Measurements from ENCODE around the gene FOXP3. TPM values are rescaled to one million over a fixed set of nuclear protein-coding genes. Genes with fewer than 3 reads are reported as not detected.
"Not testable (repeated sequence)": the region's sequence is repeated elsewhere in the genome, so short reads cannot be mapped to it uniquely, and the experiment has no call there.

The FOXP3 gene, protein sequence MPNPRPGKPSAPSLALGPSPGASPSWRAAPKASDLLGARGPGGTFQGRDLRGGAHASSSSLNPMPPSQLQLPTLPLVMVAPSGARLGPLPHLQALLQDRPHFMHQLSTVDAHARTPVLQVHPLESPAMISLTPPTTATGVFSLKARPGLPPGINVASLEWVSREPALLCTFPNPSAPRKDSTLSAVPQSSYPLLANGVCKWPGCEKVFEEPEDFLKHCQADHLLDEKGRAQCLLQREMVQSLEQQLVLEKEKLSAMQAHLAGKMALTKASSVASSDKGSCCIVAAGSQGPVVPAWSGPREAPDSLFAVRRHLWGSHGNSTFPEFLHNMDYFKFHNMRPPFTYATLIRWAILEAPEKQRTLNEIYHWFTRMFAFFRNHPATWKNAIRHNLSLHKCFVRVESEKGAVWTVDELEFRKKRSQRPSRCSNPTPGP
- total RNA-seq: under 1 TPM in 1 of 2 donors, not detected in 1; 0.10 TPM
- long read RNA-seq, donor 1: 0 reads
- long read RNA-seq, donor 2: 0 reads

DNA sequence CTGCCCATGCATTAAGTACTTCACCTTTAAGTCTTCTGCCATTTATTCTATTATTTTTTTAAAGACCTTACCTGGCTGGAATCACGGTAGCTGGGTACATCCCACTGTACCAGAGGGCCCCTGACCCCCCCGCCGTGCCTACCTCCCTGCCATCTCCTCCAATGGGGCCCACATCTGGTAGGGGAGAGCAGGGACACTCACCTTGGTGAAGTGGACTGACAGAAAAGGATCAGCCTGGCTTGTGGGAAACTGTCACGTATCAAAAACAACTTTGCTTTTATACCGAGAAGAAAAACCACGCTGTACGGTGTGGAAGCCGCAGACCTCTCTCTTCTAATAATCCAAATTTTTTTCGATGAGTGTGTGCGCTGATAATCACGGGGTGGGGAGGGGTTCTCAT is at the start of gene FOXP3:
FOXP3 (minus strand) TSS at position 251 of the 400 bp plus-strand sequence. CDS start 6,205 bp downstream, outside the sequence.
- intact Hi-C loops (cut with DNase I): no loop called here
- peak; percentile 34 for DNase-seq (ENCODE audit: low spot score)

DNA sequence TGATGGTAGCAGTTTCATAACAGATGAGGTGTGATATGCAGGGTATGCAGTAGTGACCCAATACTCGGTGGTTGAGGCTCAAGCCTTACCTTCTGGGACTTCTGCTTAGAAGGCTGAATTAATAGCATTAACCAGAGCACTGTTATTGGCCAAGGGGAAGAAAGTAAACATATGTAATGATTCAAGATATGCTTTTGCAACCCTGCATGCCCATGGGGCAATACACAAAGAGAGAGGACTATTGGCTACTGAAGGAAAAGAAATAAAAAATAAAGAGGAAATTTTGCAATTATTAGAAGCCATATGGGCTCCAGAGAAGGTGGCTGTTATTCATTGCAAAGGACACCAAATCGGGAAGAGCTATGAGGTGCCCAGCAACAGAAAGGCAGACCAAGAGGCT is 47.7 kb upstream of the FOXP3 start:
- DNase-seq (ENCODE audit: low spot score): no peak
- intact Hi-C loops (cut with DNase I): no loop called here

DNA sequence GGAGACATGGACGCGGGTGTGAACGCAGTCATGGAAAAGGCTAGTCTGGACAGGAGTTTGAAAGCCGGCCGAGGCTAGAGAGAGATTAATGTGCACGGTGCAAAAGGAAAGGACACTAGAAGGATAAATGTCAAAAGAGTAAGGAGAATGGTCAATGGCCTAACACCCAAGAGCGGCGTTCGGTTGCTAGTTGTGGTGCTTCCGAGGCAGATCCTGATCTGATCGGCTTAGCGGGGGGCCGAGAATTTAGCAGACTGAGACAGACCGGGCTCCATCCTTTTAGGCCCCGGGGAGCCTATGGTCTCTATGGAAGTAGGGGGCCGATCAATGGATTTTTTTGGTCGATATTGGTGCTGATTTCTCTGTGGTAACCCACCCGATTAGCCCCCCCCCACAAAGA is 45.9 kb upstream of the FOXP3 start:
- intact Hi-C loops (cut with DNase I): no loop called here

DNA sequence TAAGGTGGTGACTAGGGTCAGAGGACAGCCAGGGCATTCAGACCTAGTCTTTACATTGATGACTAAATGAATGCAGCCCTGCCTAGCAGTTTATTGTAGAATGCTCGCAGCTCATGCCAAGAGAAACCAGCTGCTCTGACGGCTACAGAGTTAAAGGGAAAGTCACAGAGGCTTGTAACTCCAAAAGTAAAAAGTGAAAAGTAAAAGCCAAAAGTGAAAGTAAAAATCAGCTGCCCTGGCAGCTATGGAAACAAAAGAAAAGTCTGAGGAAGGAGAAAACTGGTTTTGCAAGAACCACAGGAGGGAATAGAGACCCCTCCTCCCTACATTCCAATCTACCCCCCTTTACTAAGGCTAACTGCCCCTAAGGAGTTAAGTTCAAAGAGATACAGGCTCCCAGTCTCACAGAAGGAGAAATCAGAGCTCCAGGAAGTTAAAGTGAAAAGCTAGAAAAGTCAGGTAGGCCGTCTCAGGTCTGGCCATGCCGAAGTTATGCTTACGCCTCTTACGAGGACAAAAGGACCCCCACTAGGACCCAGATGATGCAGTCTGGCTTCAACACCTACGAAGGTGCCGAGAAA is 45.0 kb upstream of the FOXP3 start:
- intact Hi-C loops (cut with DNase I): loop anchor here in 1 of 2 donors (5.0 kb wide), 1 partner anchor 613 kb away; the partner anchor contains the start of gene CLCN5
- DNase-seq (ENCODE audit: low spot score): no peak

More for the DNA sequence above, 45.9 kb upstream of the FOXP3 start:
- no peak for DNase-seq (ENCODE audit: low spot score)

DNA sequence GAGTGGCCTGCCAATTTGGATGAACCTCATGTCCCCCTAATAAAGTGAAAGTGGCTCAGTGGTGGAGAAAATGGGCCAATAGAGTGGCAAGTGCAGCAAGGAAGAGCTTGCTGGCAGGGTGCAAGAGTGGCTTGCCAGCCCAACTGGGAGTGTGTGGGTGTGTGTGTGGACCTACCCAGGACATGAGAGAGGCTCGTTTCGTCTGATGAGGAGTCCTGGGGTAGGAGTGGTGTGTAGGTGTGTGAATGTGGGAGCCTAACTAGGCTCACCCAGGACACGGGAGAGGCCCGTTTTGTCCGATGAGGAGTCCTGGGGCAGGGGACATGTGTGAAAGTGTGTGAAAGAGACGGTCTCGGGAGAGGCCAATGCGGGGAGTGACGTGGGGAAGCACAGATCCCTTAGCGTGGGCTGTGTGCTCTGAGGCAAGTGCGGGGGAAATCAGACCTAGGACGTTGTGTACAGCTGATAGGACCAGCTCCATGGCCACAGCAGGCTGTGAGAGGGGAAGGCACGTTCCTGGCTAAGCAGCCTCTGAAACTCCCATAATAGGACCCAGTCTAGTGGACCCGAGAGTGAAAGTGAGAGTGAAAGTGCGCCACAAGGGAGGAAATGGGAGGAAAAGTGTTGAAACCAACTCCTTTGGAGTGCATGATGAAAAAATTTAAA is 44.2 kb upstream of the FOXP3 start:
- intact Hi-C loops (cut with DNase I): loop anchor here in 1 of 2 donors (5.0 kb wide), 1 partner anchor 614 kb away; the partner anchor contains the start of gene CLCN5
- DNase-seq (ENCODE audit: low spot score): no peak

DNA sequence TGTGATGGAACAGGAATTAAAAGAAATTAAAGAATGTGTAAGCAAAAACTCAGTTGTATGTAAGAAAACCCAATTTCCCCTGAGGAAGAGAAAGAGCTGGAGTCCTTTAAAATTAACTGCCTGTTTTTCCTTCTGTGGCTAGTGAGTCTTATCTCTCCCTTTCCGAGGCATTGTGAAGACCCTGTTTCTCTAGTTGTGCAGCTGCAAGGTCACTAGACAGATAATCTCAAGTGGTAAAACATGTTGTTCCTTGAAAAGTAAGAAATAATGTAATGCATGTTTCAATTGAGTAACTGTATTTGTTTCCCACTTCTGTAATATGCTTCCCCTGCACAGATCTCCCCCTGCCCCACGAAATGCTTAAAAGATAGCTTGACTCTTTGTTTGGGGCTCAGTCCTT is 43.3 kb upstream of the FOXP3 start:
- intact Hi-C loops (cut with DNase I): loop anchor here in 1 of 2 donors (5.0 kb wide), 1 partner anchor 615 kb away; the partner anchor contains the start of gene CLCN5
- not testable (repeated sequence) for DNase-seq (ENCODE audit: low spot score)

DNA sequence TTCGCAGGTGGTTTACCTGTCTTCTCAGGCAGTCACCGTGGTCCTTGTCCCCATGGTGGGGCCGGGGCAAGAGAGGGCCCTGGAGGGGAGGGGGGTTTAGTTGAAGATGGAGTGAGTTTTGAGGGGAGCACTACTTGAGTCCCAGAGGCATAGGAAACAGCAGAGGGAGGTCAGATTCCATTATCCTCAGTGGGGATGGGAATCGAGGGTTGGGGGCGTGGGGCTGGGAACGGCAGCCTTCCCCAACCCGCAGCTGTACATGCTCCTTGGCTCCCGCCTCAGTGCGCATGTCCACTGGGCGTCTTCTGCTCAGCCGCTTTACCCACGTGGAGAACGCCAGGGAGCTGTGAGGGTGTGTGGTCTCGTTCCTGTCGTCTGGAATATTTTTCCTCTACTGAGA is 38.8 kb upstream of the FOXP3 start, which contains the start of gene GAGE10:
GAGE10 (plus strand) TSS at position 301 of the 400 bp plus-strand sequence. CDS start 1,214 bp downstream, outside the sequence.
- intact Hi-C loops (cut with DNase I): loop anchor here in 1 of 2 donors (2.0 kb wide), 1 partner anchor 63 kb away; no protein-coding TSS in a partner anchor
- DNase-seq (ENCODE audit: low spot score): no peak

DNA sequence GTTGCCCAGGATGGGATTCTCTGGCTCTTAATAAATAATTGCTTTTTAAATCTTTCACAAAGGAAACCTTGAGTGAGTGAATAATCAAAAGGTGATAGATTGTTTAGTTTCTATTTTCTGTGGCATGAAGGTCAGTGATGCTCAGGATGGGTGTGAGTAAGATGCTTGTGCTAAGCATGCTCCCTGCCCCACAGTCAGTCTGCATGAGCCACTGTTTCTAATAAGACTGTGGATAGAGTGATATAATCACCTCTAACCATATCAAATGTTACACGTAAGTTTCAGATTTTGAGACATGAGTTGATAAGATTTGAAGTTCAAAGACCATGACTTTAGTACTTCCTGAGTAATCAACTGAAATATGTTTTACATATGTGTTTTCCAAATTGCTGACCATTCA is 36.2 kb upstream of the FOXP3 start:
- DNase-seq (ENCODE audit: low spot score): no peak

DNA sequence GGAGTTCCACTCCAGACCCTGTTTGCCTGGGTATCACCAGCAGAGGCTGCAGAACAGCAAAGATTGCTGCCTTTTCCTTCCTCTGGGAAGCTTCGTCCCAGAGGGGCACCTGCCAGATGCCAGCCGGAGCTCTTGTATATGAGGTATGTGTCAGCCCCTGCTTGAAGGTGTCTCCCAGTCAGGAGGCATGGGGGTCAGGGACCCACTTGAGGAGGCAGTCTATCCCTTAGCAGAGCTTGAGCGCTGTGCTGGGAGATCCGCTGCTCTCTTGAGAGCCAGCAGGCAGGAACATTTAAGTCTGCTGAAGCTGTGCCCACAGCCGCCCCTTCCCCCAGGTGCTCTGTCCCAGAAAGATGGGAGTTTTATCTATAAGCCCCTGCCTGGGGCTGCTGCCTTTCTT is 34.8 kb upstream of the FOXP3 start:
- DNase-seq (ENCODE audit: low spot score); intact Hi-C loops (cut with DNase I): not testable (repeated sequence)

More for the DNA sequence above, 36.2 kb upstream of the FOXP3 start:
- intact Hi-C loops (cut with DNase I): no loop called here

DNA sequence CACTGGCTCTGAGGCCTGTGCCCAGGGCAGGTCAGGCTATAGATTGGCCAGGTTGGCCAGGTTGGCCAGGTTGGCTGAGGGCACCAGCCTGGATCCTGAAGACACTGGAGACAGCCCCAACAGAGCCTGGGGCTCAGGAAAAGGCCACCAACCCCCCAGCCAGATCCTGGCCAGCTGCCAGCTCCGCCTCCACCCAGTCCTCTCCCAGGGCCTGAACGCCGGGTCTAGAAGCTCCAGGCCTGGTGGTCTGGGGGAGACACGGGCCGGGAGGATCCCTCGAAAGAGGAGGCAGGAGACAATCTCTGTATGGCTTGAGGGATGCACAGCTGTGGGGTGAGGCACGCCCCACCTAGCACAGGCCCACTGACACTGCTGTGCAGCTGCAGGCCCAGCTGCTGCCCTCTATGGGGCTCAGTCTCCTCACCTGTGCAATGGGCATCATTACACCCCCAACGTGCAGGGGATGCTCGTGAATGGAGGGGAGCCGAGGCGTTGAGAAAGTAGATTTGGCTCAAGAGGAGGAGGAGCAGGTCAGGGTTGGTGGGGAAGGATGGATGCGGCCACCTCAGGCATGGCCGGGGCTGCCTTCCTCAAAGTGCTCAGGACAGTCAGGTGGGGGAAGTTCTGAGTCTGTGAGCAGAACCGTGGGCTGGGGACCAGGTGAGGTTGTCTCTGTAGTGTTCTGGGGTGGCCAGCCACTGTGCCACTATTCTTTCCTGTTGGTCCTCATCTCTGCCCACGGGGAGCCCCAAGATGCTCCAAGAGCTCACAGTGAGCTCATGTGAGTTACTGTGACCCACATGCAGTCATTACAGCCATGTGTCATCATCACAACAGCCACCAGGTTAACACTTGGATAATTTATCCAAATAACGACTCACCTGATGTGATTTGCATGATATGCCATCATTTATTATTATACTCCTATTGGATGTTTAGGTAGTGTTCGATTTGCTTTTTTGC is 28.2 kb upstream of the FOXP3 start:
- intact Hi-C loops (cut with DNase I): no loop called here
- DNase-seq (ENCODE audit: low spot score): no peak

DNA sequence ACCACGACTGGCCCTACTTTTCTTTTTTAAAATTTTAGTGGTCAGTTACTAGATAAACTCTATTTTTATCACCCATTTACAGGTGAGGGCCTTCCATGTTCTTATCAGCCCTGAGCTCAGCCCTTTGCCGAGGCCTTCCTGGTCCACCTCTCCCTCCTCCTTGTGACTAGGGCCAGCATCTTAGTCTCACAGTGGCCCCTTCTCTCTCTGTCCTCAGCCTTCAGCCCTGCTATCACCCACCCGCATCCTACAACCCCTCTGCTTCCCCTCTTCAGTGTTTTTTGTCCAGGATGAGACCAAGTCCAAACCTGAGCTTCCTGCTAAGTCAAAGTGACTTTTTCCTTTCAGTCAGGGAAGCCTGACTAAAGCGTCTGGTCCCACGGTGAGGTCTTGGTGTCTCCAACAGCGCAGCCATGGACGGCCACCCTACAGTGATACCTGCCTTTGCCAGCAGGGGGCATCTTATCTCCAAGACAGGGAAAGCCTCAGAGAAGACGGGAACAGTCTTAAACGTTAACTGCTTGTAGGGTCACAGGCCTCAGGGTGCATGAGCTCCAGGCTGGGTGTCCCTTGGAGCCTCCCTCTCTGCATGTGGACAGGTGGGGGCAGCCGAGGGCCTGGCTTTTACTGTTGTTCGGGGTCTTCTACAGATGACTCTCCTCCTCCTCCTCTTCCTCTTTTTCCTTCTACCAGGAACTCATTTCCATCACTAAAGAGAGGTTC is 27.3 kb upstream of the FOXP3 start:
- intact Hi-C loops (cut with DNase I): no loop called here
- DNase-seq (ENCODE audit: low spot score): peak; percentile 85

DNA sequence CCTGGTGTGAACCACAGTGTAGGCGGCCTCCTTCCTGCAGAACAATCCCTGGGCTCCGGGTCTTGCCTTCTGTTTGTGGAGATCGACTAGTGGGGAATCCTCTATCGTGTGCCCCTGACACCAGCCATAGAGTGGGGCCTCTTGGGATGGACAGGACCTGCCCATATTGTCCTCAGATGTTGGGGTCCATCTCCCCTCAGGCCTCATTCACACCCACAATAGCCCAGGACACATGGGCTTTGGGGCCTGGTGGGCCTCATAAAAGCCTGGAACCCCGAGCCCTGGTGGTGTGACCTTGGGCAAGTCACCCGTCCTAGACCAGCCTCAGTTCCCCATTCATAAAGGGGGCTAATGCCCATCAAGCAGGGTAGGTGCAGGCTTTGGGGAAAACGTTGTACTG is 25.7 kb upstream of the FOXP3 start:
- no peak for DNase-seq (ENCODE audit: low spot score)
- intact Hi-C loops (cut with DNase I): no loop called here

DNA sequence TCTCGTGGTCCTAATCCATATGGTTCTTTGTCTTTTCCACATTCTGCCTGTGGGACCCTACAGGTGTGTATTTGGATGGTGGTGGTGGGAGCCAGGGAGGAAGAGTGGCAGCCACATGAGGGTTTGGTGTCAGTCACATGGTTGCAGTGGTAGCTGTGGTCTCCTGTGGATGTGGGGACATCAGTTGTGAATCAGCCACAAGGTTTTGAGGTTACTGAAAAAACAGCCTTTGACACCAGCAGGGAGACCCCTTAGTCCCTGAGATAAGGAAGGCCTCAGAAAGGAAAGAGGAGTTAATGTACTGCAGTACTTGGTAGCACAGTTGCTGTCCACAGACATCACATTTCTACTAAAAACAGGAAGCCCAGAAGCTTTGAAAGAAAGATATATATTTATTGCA is 23.2 kb upstream of the FOXP3 start:
- no peak for DNase-seq (ENCODE audit: low spot score)
- intact Hi-C loops (cut with DNase I): no loop called here

DNA sequence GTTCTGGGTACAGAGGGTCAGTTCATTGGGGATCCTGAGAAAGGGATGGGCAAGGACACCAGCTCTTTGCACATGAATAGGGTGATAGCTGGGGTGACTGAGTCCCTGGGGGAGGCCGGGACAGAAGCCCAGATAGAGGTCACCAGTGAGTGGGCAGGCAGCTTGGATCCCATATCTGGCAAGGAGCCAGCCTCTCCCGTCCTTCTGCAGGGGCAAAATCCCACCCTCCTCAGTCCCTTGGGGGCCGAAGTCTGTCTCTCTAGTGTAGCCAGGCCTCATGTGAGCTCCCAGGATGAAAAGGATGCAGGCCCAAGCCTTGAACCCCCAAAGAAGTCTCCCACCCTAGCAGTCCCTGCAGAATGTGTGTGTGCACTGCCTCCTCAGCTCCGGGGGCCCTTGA is 22.1 kb upstream of the FOXP3 start:
- intact Hi-C loops (cut with DNase I): no loop called here
- DNase-seq (ENCODE audit: low spot score): no peak

DNA sequence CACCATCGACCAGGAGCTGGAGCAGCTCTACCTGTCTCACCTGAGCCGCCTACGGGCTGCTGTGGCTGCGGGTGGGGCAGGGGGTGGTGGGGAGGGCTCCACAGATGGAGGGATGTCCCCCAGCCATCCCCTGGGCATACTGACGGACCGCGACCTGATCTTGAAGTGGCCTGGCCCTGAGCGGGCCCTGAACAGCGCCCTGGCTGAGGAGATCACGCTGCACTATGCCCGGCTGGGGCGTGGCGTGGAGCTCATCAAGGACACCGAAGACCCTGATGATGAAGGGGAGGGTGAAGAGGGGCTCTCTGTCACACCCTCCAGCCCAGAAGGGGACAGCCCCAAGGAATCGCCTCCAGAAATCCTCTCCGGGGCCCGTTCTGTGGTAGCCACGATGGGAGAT is 21.6 kb upstream of the FOXP3 start:
- no peak for DNase-seq (ENCODE audit: low spot score)
- intact Hi-C loops (cut with DNase I): no loop called here

DNA sequence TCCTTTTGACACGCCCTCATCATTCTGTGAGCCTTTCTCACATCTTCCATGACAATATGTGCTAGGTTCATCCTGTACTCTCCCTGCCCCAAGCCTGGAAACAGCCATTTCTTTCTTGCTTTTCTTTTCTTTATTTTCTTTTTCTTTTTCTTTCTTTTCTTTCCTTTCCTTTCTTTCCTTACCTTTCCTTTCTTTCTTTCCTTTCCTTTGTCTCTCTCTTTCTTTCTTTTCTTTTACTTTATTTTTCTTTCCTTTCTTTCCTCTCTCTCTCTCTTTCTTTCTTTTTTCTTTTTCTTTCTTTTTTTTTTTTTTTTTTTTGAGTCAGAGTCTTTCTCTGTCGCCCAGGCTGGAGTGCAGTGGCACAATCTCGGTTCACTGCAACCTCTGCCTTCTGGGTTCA is 19.7 kb upstream of the FOXP3 start:
- intact Hi-C loops (cut with DNase I): no loop called here
- DNase-seq (ENCODE audit: low spot score): no peak

DNA sequence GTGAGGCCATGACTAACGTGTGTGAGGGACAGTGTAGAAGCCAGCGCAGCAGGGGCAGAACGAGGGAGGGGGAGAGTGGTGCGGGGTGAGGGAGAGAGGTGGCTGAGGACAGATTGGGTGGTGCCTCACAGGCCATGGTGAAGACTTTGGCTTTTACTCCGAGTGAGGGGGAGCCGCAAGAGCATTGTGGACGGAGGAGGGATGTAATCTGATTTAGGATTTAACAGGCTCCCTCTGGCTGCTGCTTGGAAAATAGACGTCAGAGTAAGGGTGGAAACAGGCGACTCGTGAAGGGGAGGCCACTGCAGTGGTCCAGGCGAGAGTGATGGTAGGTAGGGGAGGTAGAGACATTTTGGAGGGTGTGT is 18.1 kb upstream of the FOXP3 start:
- peak; percentile 36 for DNase-seq (ENCODE audit: low spot score)
- intact Hi-C loops (cut with DNase I): no loop called here

DNA sequence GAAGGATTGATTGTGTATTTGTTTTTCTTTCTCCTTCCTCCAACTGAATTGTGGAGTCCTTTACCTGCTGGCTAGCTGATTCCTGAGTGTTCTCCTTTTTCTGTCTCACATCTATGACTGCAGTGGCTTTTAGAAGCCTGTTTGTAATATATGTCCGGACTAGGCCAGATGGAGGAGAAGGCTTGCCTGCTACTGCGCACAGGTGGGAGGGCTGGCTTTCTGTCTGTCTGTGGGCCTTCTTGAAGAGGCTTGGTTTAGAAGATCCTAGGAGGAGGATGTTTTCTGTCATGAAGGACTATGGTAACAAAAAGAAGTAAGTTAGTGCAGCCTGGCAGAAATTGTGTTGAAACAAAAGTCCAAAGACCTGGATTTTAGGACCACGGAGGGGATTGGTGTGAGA is 13.6 kb upstream of the FOXP3 start:
- intact Hi-C loops (cut with DNase I): no loop called here
- peak; percentile 25 for DNase-seq (ENCODE audit: low spot score)

Data from posterior vena cava (tissue), 2 donors.